H1 (cell line): ENCODE data around the gene LRRC49. TPM values are rescaled to one million over a fixed set of nuclear protein-coding genes. Genes with fewer than 3 reads are reported as not detected.

Experiments
- CTCF ChIA-PET: fragments of 300-600 bp; sonication (Branson Sonifier 250); formaldehyde crosslinking; loops from one replicate; lab custom pipeline; 2021; ENCODE audit not compliant: partially characterized antibody; lab: Charles Lee
- POLR2A ChIA-PET: fragments of 300-600 bp; sonication (Branson Sonifier 250); formaldehyde crosslinking; loops from one replicate; lab custom pipeline; 2021; ENCODE audit warnings: inconsistent platforms; ENCODE audit not compliant: partially characterized antibody; lab: Charles Lee
- DNase-seq, 2 experiments: peaks; one replicate each; pipeline versions ENCODE4 v3.0.0 to v3.0.0-alpha.2; 2010 to 2022; ENCODE audit warnings: low spot score in 2 of 2, low read depth in 1 of 2, mixed read lengths in 1 of 2
- FAIRE-seq: peaks from 2 replicates; lab custom pipeline; 2011; peaks lifted over from hg19 to GRCh38; lab: Jason Lieb, UNC
- H2AFZ ChIP-seq: 2 replicates; pipeline ENCODE4 v1.8.1; 2012; ENCODE audit warnings: low read length, inconsistent platforms
- H2AK5ac ChIP-seq: 2 replicates; pipeline ENCODE4 v1.6.1; 2013; ENCODE audit warnings: low read depth, low read length
- H2BK120ac ChIP-seq: replicated peaks from 2 replicates; pipeline ENCODE3; 2013; ENCODE audit warnings: low read depth, low read length, inconsistent platforms
- H2BK12ac ChIP-seq: 2 replicates; pipeline ENCODE4 v1.6.1; 2013; ENCODE audit warnings: low read depth, low read length
- H2BK15ac ChIP-seq: 2 replicates; pipeline ENCODE4 v1.6.1; 2013; ENCODE audit warnings: low read length
- H2BK20ac ChIP-seq: 2 replicates; pipeline ENCODE4 v1.6.1; 2013; ENCODE audit warnings: low read length
- H2BK5ac ChIP-seq: 2 replicates; pipeline ENCODE4 v1.6.1; 2013; ENCODE audit warnings: low read depth, low read length
- H3K14ac ChIP-seq: 2 replicates; pipeline ENCODE4 v1.6.1; 2013; ENCODE audit warnings: inconsistent platforms; ENCODE audit not compliant: insufficient read length
- H3K18ac ChIP-seq: 2 replicates; pipeline ENCODE4 v1.6.1; 2013; ENCODE audit warnings: low read length; ENCODE audit errors: extremely low read depth
- H3K23ac ChIP-seq: 2 replicates; pipeline ENCODE4 v1.6.1; 2013; ENCODE audit warnings: inconsistent platforms; ENCODE audit not compliant: insufficient read length
- H3K23me2 ChIP-seq: 2 replicates; pipeline ENCODE4 v1.6.1; 2013; ENCODE audit warnings: low read depth, low read length
- H3K27ac ChIP-seq: 2 replicates; pipeline ENCODE4 v1.6.1; 2011; ENCODE audit warnings: low read depth, low read length, inconsistent platforms
- H3K27me3 ChIP-seq, 4 experiments: replicated peaks in 1 of 4; 1 replicate in 1 of 4; 2 replicates in 3 of 4; pipeline versions ENCODE4 v1.6.1 to v1.8.1; 2011 to 2013; ENCODE audit warnings: low read length in 3 of 4, mild to moderate bottlenecking in 3 of 4, inconsistent platforms in 2 of 4, mixed read lengths in 2 of 4, moderate library complexity in 1 of 4; ENCODE audit not compliant: control insufficient read depth in 3 of 4, insufficient read depth in 3 of 4; ENCODE audit errors: extremely low read depth in 1 of 4
- H3K36me3 ChIP-seq, 4 experiments: 2 replicates each; pipeline versions ENCODE4 v1.6.1 to v1.8.1; 2011 to 2013; ENCODE audit warnings: mild to moderate bottlenecking in 4 of 4, low read length in 3 of 4, moderate library complexity in 2 of 4, control low read depth in 1 of 4, inconsistent platforms in 1 of 4; ENCODE audit not compliant: insufficient read depth in 4 of 4, control insufficient read depth in 2 of 4
- H3K4ac ChIP-seq: replicated peaks from 2 replicates; pipeline ENCODE3; 2013; ENCODE audit warnings: low read length, low read depth, mixed read lengths, inconsistent platforms; ENCODE audit not compliant: insufficient read length
- H3K4me1 ChIP-seq, 4 experiments: replicated peaks in 1 of 4; 1 replicate in 1 of 4; 2 replicates in 3 of 4; pipeline versions ENCODE4 v1.6.1 to v1.8.1; 2011 to 2013; ENCODE audit warnings: low read length in 3 of 4, inconsistent platforms in 2 of 4, mixed read lengths in 1 of 4; ENCODE audit not compliant: insufficient read depth in 4 of 4, control insufficient read depth in 3 of 4
- H3K4me2 ChIP-seq, 2 experiments: 2 replicates each; pipeline versions ENCODE4 v1.6.1 to v1.8.1; 2011 to 2013; ENCODE audit warnings: low read depth in 2 of 2, low read length in 2 of 2, control low read depth in 1 of 2, inconsistent platforms in 1 of 2, mild to moderate bottlenecking in 1 of 2; ENCODE audit not compliant: insufficient read depth in 1 of 2
- H3K4me3 ChIP-seq, 4 experiments: fragments of 200-600, 300-600 bp in 1 of 4; sonication (generic), shearing (Covaris generic), sonication (Bioruptor Twin) in 1 of 4; 2 replicates each; pipeline versions ENCODE4 v1.5.1 to v1.8.1; 2011 to 2016; ENCODE audit warnings: low read length in 4 of 4, low read depth in 3 of 4, control low read depth in 2 of 4, inconsistent platforms in 2 of 4, mild to moderate bottlenecking in 2 of 4, mixed read lengths in 1 of 4, moderate library complexity in 1 of 4; ENCODE audit not compliant: insufficient read depth in 2 of 4; ENCODE audit errors: extremely low read depth in 1 of 4
- H3K56ac ChIP-seq: replicated peaks from 2 replicates; pipeline ENCODE3; 2013; ENCODE audit warnings: low read depth, mild to moderate bottlenecking, mixed read lengths, low read length, inconsistent platforms; ENCODE audit not compliant: insufficient read length
- H3K79me1 ChIP-seq: 2 replicates; pipeline ENCODE4 v1.6.1; 2013; ENCODE audit warnings: low read depth, low read length, control low read depth
- H3K79me2 ChIP-seq, 2 experiments: 2 replicates each; pipeline versions ENCODE4 v1.6.1 to v1.8.1; 2012 to 2013; ENCODE audit warnings: low read length in 2 of 2, mild to moderate bottlenecking in 2 of 2, inconsistent platforms in 1 of 2; ENCODE audit not compliant: insufficient read depth in 2 of 2, control insufficient read depth in 1 of 2
- H3K9ac ChIP-seq, 4 experiments: replicated peaks in 1 of 4; 1 replicate in 1 of 4; 2 replicates in 3 of 4; pipeline versions ENCODE4 v1.6.1 to v1.8.1; 2011 to 2013; ENCODE audit warnings: low read depth in 3 of 4, low read length in 3 of 4, control low read depth in 2 of 4, mild to moderate bottlenecking in 2 of 4, moderate library complexity in 2 of 4, inconsistent platforms in 1 of 4; ENCODE audit errors: extremely low read depth in 1 of 4
- H3K9me3 ChIP-seq, 2 experiments: 2 replicates each; pipeline versions ENCODE4 v1.6.1 to v1.8.1; 2012 to 2013; ENCODE audit warnings: mild to moderate bottlenecking in 2 of 2, moderate library complexity in 2 of 2, control low read depth in 1 of 2, inconsistent platforms in 1 of 2, low read depth in 1 of 2, low read length in 1 of 2, mixed read lengths in 1 of 2; ENCODE audit not compliant: insufficient read depth in 2 of 2
- H4K20me1 ChIP-seq, 2 experiments: replicated peaks in 1 of 2; 2 replicates each; pipeline versions ENCODE3 to v1.8.1; 2011 to 2013; ENCODE audit warnings: inconsistent platforms in 2 of 2, low read length in 2 of 2, mild to moderate bottlenecking in 1 of 2; ENCODE audit not compliant: insufficient read depth in 2 of 2, control insufficient read depth in 1 of 2
- H4K5ac ChIP-seq: 2 replicates; pipeline ENCODE4 v1.6.1; 2013; ENCODE audit warnings: low read length, low read depth, mixed read lengths, inconsistent platforms; ENCODE audit not compliant: insufficient read length
- H4K8ac ChIP-seq: 2 replicates; pipeline ENCODE4 v1.8.0; 2013; ENCODE audit warnings: mild to moderate bottlenecking, moderate library complexity, low read length, inconsistent platforms; ENCODE audit not compliant: insufficient read depth; ENCODE audit errors: extremely low read depth
- H4K91ac ChIP-seq: replicated peaks from 2 replicates; pipeline ENCODE3; 2013; ENCODE audit warnings: low read length, mixed read lengths, inconsistent platforms; ENCODE audit not compliant: insufficient read length
- MAFK ChIP-seq: IDR thresholded peaks from 2 replicates; pipeline ENCODE4 v1.6.1; 2012; ENCODE audit warnings: low read depth, mild to moderate bottlenecking, improper control_type of control experiment, low read length
- SP1 ChIP-seq: IDR thresholded peaks from 2 replicates; pipeline ENCODE4 v1.6.1; 2011; ENCODE audit warnings: low read depth, low read length
- ZNF274 ChIP-seq: IDR thresholded peaks from 2 replicates; pipeline ENCODE4 v1.7.0; 2012; ENCODE audit warnings: low read length, borderline replicate concordance; ENCODE audit errors: extremely low read depth
- WGBS, 2 experiments: shearing (Covaris generic) in 1 of 2; methylation state at CpG; one replicate each; pipeline versions ENCODE4 v1.1.6 to v1.1.7; 2013 to 2015; ENCODE audit warnings: low lambda C conversion rate in 2 of 2, mixed read lengths in 2 of 2, inconsistent platforms in 1 of 2, low coverage in 1 of 2, missing lambda C conversion rate in 1 of 2; ENCODE audit not compliant: insufficient replicate concordance in 2 of 2, insufficient coverage in 1 of 2, insufficient read length in 1 of 2; ENCODE audit errors: extremely low coverage in 1 of 2, missing lambda C conversion rate in 1 of 2; 5-methylcytosine and 5-hydroxymethylcytosine counted together
- polyA plus RNA-seq, 7 experiments: library from polyadenylated mRNA; depleted of rRNA in 3 of 7; stranded (reverse) in 5 of 7; unstranded in 2 of 7; fragments of >200 nt in 5 of 7; fragments of 200-250 nt in 2 of 7; gene quantifications; 1 replicate in 5 of 7; 2 replicates in 1 of 7; 4 replicates in 1 of 7; pipeline versions ENCODE4 v1.2.1 to v1.2.3, GENCODE V29; 2011 to 2013; ENCODE audit warnings: missing spikeins in 2 of 7, mixed read lengths in 2 of 7
- total RNA-seq: library from RNA; stranded (reverse); fragmentation: NEBNext Ultra II Directional; extraction: Animal tissue kit (Norgen Biotek cat#: 25700); gene quantifications from 2 replicates; pipeline ENCODE4 v1.2.1, GENCODE V29; 2021
- TF ChIP-seq, protein P1 (sequence below): IDR thresholded peaks from 2 replicates; pipeline ENCODE4 v1.6.1; 2011; ENCODE audit warnings: low read length, improper control_type of control experiment

The LRRC49 gene
- total and polyA plus RNA-seq, 2 of the 8 experiments (the other 6 are each of a cell fraction or from before 2014, with no cell fraction given), result 5.0 to 10.4 TPM

DNA sequence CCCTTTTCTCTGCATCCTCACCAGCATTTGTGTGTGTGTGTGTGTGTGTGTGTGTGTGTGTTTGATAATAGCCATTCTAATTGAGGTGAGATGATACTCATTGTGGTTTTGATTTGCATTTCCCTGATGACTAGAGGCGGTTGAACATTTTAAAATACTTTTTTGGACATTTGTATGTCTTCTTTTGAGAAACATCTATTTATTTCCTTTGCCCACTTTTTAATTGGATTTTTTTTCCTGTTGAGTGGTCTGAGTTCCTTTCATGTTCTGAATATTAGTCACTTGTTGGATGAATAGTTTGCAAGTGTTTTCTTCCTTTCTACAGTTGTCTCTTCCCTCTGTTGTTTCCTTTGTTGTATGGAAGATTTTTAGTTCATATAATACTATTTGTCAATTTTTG is 168.4 kb downstream of the LRRC49 start:
- CTCF ChIA-PET, result no interaction called here
- Histone ChIP-seq H3K79me1 (no peaks in the 10 kb centered on the region), H3K4me2 (no peak overlapping the region)
- TF ChIP-seq ZNF274 (no peak), SP1 (no peak), MAFK (no peak)
- TF ChIP-seq, protein P1, sequence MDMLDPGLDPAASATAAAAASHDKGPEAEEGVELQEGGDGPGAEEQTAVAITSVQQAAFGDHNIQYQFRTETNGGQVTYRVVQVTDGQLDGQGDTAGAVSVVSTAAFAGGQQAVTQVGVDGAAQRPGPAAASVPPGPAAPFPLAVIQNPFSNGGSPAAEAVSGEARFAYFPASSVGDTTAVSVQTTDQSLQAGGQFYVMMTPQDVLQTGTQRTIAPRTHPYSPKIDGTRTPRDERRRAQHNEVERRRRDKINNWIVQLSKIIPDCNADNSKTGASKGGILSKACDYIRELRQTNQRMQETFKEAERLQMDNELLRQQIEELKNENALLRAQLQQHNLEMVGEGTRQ, result no peak

More for the DNA sequence above, 168.4 kb downstream of the LRRC49 start:
- H2BK15ac ChIP-seq, result no peak overlapping the region
- POLR2A ChIA-PET, result no interaction called here
- no peak overlapping the region for H3K18ac ChIP-seq
- no peak overlapping the region for H2BK12ac ChIP-seq
- no peak overlapping the region for H2AK5ac ChIP-seq
- H4K8ac ChIP-seq, result no peak overlapping the region
- H3K4me1 ChIP-seq, result no peaks in the 10 kb centered on the region
- 89% methylated on average over 1 of the region's 1 CpG; no CpG with 5 or more reads in 1 of the 2 experiments for WGBS, 2 experiments
- H4K91ac ChIP-seq, result no peak overlapping the region
- no peaks in the 10 kb centered on the region for H3K79me2 ChIP-seq
- H2BK5ac ChIP-seq, result no peak overlapping the region
- H3K56ac ChIP-seq, result no peak overlapping the region
- no peaks in the 10 kb centered on the region for H3K36me3 ChIP-seq
- FAIRE-seq (no peak), DNase-seq (no peak)
- no peak overlapping the region for H3K9ac ChIP-seq
- no peak overlapping the region for H3K23ac ChIP-seq
- H2BK20ac ChIP-seq, result no peak overlapping the region
- H3K27me3 ChIP-seq, result no peaks in the 10 kb centered on the region
- no peak overlapping the region for H3K4ac ChIP-seq
- H3K9me3 ChIP-seq, result 0 out of 4 replicates have a peak, but pooled peaks cover 0 to 2% of the 10 kb centered on the region in 2 experiments
- no peak overlapping the region for H3K14ac ChIP-seq
- H3K23me2 ChIP-seq, result no peaks in the 10 kb centered on the region
- no peak overlapping the region for H3K27ac ChIP-seq
- no peak overlapping the region for H2BK120ac ChIP-seq
- H2AFZ ChIP-seq, result no peak overlapping the region
- H3K4me3 ChIP-seq, result no peak overlapping the region
- no peak overlapping the region for H4K5ac ChIP-seq
- H4K20me1 ChIP-seq, result no peaks in the 10 kb centered on the region
